ENCODE measurements around the gene NRG4. TPM values are rescaled to one million over a fixed set of nuclear protein-coding genes. Genes with fewer than 3 reads are reported as not detected.
"Not testable (repeated sequence)": the region's sequence is repeated elsewhere in the genome, so short reads cannot be mapped to it uniquely, and the experiment has no call there.

Gene NRG4
- total RNA-seq, 4 donors from 2014 or later: 0.12 to 0.13 TPM; not detected in 2

DNA sequence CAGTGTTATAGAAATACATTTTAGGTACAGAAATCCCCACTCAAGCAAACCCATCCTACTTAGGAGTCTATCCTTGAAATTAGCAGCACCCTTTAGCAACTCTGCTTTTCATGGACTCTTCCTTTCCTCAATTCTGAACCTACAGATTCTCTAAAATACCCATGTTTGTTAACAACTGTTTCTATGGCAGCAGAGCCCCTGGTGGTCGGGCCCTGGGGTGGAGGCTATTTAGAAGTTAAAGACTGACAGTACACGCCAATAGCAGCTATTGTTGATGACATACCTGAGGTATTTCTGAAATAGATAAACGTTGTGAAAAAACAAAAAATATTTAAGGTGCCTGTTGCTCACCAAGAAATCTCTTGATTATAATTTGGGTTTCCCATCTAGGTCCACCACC is 23.4 kb upstream of the NRG4 start:
- WGBS, 2 donors (ENCODE audit: low coverage in 1 of 2): 27 to 45% methylated on average over 2 to 3 of the region's 3 CpGs
- Histone ChIP-seq H3K4me1 (no peaks in the 10 kb centered on the region), H3K27me3 (peaks cover 13% of the 10 kb centered on the region), H3K36me3 (no peaks in the 10 kb centered on the region), H3K9me3 (peaks cover 0 to 25% (median 0%) of the 10 kb centered on the region in 3 donors), H3K27ac (no peak overlapping the region), H3K4me3 (no peak overlapping the region)
- ATAC-seq: no peak
- TF ChIP-seq EP300 (IDR thresholded peaks at IDR 0.05): no peak
- no peak for TF ChIP-seq POLR2A (IDR thresholded peaks at IDR 0.05)
- TF ChIP-seq POLR2AphosphoS5 (IDR thresholded peaks at IDR 0.05): no peak
- no peak for TF ChIP-seq CTCF (IDR thresholded peaks at IDR 0.05)

- Histone ChIP-seq H3K27me3 (peaks cover 9% of the 10 kb centered on the region), H3K4me3 (no peak overlapping the region), H3K4me1 (no peaks in the 10 kb centered on the region), H3K36me3 (no peaks in the 10 kb centered on the region), H3K9me3 (peaks cover 0 to 20% (median 0%) of the 10 kb centered on the region in 3 donors), H3K27ac (no peak overlapping the region)
- 72 to 73% methylated on average over 1 to 2 of the region's 2 CpGs for WGBS, 2 donors (ENCODE audit: low coverage in 1 of 2)
- no peak for TF ChIP-seq POLR2A (IDR thresholded peaks at IDR 0.05)
- no peak for TF ChIP-seq CTCF (IDR thresholded peaks at IDR 0.05)
- TF ChIP-seq EP300 (IDR thresholded peaks at IDR 0.05): no peak
- no peak for TF ChIP-seq POLR2AphosphoS5 (IDR thresholded peaks at IDR 0.05)
- ATAC-seq: no peak
Observed at GRCh38 chr15:76034111-76034510, 21.9 kb upstream of the NRG4 start.

GRCh38 chr15:76033438-76033837 is 21.2 kb upstream of the NRG4 start:
- H3K36me3 ChIP-seq: no peaks in the 10 kb centered on the region
- no peak for ATAC-seq
- no peak for TF ChIP-seq POLR2A (IDR thresholded peaks at IDR 0.05)
- no peak for TF ChIP-seq POLR2AphosphoS5 (IDR thresholded peaks at IDR 0.05)
- no peak for TF ChIP-seq CTCF (IDR thresholded peaks at IDR 0.05)
- no peak for TF ChIP-seq EP300 (IDR thresholded peaks at IDR 0.05)
- H3K27ac ChIP-seq: no peak overlapping the region
- peaks cover 4% of the 10 kb centered on the region for H3K27me3 ChIP-seq
- H3K4me3 ChIP-seq: no peak overlapping the region
- no peaks in the 10 kb centered on the region for H3K4me1 ChIP-seq
- peaks cover 0 to 14% (median 0%) of the 10 kb centered on the region in 3 donors for H3K9me3 ChIP-seq
- WGBS, 2 donors (ENCODE audit: low coverage in 1 of 2): 78 to 88% methylated on average over 1 of the region's 1 CpG

GRCh38 chr15:76032046-76032445 is 19.8 kb upstream of the NRG4 start:
- Histone ChIP-seq H3K9me3 (peaks cover 0 to 11% (median 0%) of the 10 kb centered on the region in 3 donors), H3K27me3 (no peaks in the 10 kb centered on the region), H3K36me3 (no peaks in the 10 kb centered on the region), H3K4me3 (no peak overlapping the region), H3K4me1 (no peaks in the 10 kb centered on the region), H3K27ac (no peak overlapping the region)
- TF ChIP-seq POLR2AphosphoS5 (IDR thresholded peaks at IDR 0.05) (no peak), POLR2A (IDR thresholded peaks at IDR 0.05) (no peak), EP300 (IDR thresholded peaks at IDR 0.05) (no peak), CTCF (IDR thresholded peaks at IDR 0.05) (no peak)
- ATAC-seq: no peak
- WGBS, 2 donors (ENCODE audit: low coverage in 1 of 2): 83 to 100% methylated on average over 1 of the region's 1 CpG

GRCh38 chr15:76024021-76024768 is 12.0 kb upstream of the NRG4 start:
- 100% methylated on average over 1 to 2 of the region's 4 CpGs for WGBS, 2 donors (ENCODE audit: low coverage in 1 of 2)
- TF ChIP-seq EP300 (IDR thresholded peaks at IDR 0.05): no peak
- peaks cover 13% of the 10 kb centered on the region for H3K27me3 ChIP-seq
- H3K4me3 ChIP-seq: no peak overlapping the region
- no peak for ATAC-seq
- no peaks in the 10 kb centered on the region for H3K36me3 ChIP-seq
- H3K9me3 ChIP-seq: peaks cover 0 to 21% (median 0%) of the 10 kb centered on the region in 3 donors
- H3K4me1 ChIP-seq: no peaks in the 10 kb centered on the region
- no peak overlapping the region for H3K27ac ChIP-seq

- not testable (repeated sequence) for H3K27ac ChIP-seq, H3K4me3 ChIP-seq, H3K36me3 ChIP-seq, H3K27me3 ChIP-seq, ATAC-seq
- Histone ChIP-seq H3K9me3 (peaks cover 0 to 23% (median 0%) of the 10 kb centered on the region in 3 donors), H3K4me1 (peaks cover 0 to 12% (median 0%) of the 10 kb centered on the region in 3 donors)
- WGBS, 2 donors (ENCODE audit: low coverage in 1 of 2): 89 to 93% methylated on average over 3 to 4 of the region's 4 CpGs
Observed at GRCh38 chr15:76013470-76013869, 1.2 kb upstream of the NRG4 start.

All from gastroesophageal sphincter (tissue), 4 donors.